Right ventricle myocardium superior (tissue), 1 donor: ENCODE measurements around the gene NPTXR. TPM values are rescaled to one million over a fixed set of nuclear protein-coding genes. Genes with fewer than 3 reads are reported as not detected.

Experiments used
- ATAC-seq: fragments of 200-7000 bp; cut with Tn5 transposase; one replicate; pipeline ENCODE4 v1.9.1; 2020; ENCODE audit warnings: mild to moderate bottlenecking; ENCODE audit not compliant: poor library complexity
- DNase-seq: peaks from one replicate; pipeline ENCODE4 v3.0.0-alpha.2; 2020
- intact Hi-C: fragments of 100-400 bp; cut with DNase I; formaldehyde crosslinking; loops from one replicate; pipeline ENCODE4 v1.11.2; 2022
- total RNA-seq: library from RNA; stranded (reverse); fragmentation: NEBNext Ultra II Directional; extraction: Animal tissue kit (Norgen Biotek cat#: 25700); gene quantifications from one replicate; pipeline ENCODE4 v1.2.1, GENCODE V29; 2021
- donor health status: DM: no; HTN: yes; CAD: no; lungs with severe emphysema.

Gene NPTXR
- total RNA-seq, 1 donor from 2014 or later, result 16.8 TPM

DNA sequence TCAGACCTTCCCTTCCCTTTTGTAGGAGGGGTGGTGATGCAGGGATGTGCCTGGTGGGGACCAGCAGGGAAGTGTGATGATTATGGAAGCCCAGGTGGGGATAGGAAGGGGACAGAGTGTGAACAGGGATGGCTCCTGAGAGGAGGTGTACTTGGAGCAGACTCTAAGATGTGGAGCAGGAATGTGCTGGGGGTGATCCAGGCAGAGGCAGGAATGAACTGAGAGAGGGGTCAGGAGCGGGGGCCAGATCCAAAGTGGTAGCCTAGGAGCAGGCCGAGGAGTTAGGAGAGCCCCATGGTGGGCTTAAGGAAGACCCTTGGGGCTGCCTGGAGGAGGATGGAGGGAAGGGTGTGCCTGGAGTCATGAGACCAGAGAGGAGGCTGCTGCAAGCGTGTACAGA, 3.7 kb downstream of the NPTXR start:
- DNase-seq, result no peak
- ATAC-seq, result no peak
- intact Hi-C loops, result no loop called here

DNA sequence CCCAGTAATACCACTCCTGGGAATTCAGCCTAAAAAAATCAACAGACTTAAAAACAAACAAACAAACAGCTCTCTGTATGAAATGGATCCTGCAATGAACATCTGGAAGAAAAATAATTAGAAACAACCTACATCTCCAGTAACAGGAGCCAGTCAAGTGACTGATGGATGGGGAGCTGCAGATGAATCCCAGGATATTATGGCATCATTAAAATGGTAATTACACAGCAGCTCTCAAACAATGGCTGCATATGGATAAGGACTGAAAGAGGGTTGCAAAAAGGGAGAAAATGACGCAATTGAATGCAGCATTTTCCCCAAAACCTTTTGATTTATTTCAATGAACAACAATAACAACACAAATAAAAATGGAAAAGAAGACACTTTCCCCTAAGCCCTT, 4.1 kb downstream of the NPTXR start:
- no peak for DNase-seq
- intact Hi-C loops, result no loop called here
- ATAC-seq, result no peak

DNA sequence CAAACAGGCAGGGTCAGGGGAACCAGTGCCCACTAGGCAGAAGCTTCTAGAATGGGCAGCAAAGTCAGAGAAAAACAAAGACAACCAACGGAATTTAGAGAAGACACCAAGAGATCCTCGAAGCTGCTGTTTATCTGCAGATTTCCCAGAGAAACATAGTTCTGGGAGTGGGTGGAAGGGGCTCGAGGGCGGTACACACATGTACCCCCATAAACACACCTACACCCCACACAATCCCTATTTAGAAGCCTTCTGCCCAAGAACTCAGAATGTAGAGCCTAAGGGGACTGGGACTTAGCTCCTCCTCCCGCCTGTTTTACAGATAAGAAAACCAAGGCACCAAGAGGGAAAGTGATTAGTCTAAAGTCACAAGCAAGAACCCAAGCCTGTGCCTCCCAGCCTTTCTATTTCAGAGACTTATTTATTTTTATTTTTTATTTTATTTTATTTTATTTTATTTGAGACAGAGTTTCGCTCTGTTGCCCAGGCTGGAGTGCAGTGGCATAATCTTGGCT, 6.4 kb downstream of the NPTXR start:
- no peak for ATAC-seq
- no peak for DNase-seq
- intact Hi-C loops, result no loop called here

GRCh38 chr22:38835888-38836301, 7.9 kb downstream of the NPTXR start:
- ATAC-seq, result no peak
- DNase-seq, result no peak
- intact Hi-C loops, result no loop called here

DNA sequence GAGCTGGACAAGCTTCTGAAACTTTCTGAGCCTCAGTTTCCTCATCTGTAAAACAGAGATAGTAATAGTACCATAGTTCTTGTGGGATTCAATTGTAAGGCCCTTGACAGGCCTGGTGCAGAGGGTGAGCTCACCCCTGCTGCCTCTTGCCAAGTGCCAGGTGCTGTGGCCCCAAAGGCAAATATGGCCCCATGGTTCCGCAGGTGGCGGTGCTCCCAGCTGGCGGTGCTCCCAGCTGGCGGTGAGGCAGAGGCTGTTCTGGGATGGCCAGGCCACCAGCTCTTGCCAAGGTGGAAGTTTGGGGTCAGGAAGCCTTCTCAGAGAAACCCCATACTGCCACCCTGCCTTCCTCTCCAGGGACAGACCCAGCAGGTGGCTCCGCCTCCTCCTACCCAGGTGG, 8.8 kb downstream of the NPTXR start:
- ATAC-seq (no peak), DNase-seq (no peak)
- intact Hi-C loops, result no loop called here

DNA sequence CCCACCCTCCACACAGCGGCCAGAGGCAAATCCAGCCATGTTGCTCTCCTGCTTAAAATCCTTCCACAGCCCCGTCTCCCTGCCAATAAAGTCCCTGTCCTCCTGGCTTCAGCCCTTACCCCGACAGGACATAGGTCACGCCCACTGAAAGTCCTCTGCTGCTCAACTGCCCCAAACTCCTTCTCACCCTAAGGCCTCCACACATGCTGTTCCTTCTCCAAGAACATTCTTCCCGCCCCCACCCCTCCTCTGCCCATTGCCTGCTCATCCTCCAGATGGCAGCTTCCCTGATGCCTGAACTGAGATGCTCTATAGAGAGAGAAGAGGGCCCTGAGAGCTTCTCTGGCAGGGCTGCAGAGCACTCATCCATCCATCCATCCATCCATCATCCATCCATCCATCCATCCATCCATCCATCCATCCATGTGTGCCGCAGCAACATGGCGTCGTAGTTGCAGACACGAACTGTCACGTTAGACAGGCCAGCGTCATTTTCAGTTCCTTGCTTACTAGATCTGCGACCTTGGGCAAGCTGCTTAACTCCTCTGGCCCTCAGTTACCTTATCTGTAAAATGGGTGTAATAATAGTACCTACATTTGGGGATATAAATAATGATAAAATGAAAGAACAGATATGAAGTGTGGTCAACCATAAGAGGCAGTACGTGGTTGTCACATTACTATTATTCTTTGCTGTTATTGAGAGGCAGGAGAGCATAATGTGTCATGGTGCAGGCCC, 9.4 kb downstream of the NPTXR start:
- ATAC-seq (no peak), DNase-seq (no peak)
- intact Hi-C loops, result no loop called here

GRCh38 chr22:38833061-38833460, 10.8 kb downstream of the NPTXR start:
- no peak for ATAC-seq
- DNase-seq, result no peak
- intact Hi-C loops, result no loop called here

DNA sequence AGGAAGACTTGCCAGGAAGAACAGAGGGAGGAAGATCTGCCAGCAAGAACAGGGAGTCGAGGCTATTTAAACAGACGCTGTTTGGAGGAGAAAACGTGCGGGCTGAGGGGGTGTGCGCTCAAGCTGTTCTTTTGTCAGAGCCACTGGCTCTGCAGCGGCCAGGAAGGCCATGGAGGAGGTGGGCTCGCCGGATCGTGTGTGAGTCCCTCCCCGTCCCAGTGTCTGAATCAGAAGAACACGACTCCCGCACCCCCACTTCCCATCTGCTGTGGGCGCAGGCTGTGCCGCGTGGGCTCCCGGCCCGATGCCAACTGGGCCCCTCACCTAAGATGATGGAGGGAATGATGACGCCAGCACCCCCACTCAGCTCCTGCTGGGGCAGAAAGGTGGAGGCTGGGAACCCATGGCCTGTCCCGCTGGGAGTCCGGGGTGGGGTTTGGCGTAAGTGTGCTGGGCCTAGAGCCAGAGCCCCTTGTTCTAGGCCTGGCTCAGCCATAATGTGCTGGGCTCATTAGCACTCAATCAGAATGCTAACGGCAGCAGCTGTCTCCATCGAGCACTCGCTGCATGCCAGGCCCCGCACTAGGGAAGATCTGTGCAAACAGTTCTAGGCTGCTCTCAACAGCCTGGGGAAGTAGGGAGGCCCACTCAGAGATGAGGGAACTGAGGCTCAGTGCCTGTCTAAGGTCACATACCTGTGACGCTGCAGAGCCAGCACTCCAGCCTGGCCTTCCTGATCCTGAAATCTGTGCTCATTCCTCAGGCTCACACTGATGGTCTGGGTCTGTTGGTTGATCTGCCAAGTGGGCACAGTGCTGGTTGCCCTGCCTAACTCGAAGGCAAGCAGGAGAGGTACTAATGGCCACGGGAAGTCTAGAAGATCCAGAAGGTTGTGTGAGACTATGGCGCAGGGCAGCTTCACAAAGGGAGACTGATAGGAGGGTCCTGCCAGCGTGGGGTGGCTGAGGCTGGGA, 11.5 kb downstream of the NPTXR start:
- intact Hi-C loops, result no loop called here
- DNase-seq, result no peak
- no peak for ATAC-seq

DNA sequence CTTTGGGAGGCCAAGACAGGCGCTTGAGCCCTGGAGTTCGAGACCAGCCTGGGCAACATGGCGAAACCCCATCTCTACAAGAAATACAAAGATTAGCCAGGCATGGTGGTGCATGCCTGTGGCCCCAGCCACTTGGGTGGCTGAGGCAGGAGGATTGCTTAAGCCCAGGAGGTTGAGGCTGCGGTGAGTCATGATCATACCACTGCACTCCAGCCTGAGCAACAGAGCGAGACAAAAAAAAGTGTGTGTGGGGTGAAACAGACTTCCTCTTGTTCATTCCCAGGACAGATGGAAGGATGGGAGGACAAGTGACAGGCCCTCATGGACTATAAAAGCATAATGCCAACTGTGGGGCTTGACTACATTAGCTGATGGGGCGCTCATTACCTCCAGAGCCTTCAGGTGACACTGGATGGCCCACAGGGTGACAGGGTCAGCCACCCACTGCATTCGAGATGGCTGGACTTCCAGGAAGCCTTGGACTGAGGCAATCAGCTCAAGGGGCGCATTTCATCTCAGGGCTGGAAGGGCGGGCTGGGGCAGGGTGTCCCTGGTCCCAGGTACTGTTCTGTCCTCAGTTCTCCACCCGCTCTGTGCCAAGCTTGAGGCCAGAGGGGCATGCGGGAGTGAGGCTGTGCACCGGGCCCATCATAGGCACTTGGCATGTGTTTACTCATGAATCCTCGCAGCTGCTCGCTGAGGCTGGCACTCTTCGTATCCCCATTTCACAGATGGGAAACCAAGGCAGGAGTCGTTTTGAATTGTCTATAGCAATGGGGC, 12.5 kb downstream of the NPTXR start:
- ATAC-seq (no peak), DNase-seq (no peak)
- intact Hi-C loops, result no loop called here

DNA sequence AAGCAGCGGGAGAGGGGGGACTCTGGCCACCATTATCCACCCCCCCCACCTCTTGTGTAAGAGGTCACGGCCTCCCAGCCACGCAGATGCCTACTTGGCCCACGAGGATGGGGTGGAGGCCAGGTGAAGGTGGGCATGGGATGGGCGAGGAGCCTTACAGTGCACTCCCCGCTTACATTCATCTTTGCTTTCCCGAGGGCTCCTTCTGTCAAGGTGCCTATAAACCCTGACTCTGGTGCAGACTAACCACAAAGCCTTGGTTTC, 13.1 kb downstream of the NPTXR start:
- intact Hi-C loops, result no loop called here
- ATAC-seq (no peak), DNase-seq (no peak)

DNA sequence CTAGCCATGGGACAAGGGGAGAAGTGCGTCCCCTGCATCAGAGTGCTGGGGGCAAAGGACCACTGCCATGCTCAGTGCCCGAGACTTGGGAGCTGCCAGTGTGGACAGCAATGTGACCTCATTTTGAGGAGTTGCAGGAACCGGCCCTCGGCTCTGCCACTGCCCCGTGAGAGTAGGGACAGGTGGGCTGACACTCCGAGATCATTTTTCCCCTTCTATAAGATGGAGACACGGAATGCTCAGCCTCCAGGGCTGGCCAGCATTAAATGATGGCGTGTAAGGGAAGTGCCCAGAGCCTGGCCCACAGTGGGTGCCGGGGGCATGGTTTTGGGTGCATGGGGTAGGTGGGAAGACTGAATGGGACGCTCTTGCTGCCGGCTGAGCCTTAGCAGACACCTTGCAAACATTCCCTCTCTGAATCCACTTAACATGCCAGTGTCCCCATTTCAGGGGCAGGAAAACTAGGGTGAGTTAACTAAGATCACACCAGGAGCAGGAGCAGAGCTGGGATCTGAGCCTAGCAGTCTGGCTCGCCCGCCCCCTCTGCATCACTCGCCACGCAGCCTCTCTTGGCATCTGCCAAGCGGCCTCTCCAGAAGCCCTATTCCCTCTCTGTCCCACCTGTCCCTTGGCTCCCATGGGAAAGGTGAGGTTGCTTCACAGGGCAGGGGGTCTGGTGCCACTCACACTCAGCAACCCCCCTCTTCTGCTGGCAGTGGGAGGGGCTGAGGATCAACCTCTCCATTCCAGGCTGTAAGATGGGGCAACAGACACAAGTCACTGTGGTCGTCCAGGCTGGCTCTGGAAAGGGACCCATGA, 13.6 kb downstream of the NPTXR start:
- DNase-seq (no peak), ATAC-seq (no peak)
- intact Hi-C loops, result no loop called here

DNA sequence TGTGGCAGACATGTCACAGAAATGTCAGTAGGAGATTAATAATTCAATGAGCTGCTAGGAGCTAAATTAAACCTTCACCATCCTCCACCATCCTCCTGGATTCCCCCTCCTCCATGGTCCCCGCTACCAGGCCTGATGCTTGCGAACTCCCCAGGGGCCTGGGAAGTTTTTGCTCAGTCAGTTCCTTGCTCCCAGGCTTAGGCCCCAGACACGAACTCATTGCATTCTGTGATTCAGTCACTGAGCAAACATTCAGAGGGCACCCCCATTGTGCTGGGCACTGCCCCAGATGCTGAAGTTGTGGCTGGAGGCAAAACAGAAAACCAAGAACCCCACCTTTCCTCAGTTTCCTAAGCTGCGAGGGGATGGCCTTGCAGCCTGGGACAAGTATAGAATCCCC, 14.3 kb downstream of the NPTXR start:
- DNase-seq, result no peak
- intact Hi-C loops, result no loop called here
- ATAC-seq, result no peak

DNA sequence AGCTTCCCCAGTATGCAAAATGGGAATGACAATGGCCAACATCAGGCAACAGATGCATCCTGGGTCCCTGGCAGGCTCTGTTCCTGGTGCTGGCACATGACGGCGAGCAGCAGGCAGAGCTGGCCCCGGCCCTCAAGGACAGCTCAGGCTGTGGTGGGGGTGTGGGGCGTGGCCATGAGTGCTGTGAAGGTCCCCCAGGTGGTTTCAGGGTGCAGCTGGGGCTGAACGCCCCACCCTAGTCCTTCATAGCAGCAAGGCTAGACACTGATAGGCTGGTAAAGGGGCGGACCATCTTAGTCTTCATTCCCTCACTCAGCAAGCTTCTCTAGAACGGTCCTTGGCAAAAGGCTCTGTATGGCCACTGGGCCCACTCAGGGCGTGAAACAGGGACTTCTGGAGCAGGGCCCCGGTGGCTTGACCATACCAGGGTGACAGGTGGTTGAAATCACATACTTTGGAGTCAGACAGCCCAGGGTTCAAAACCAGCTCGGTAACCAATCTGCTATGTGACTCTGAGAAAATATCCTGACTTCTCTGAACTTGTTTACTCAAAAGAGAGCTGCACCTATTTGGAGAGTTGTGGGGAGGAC, 15.1 kb downstream of the NPTXR start:
- ATAC-seq (no peak), DNase-seq (no peak)
- intact Hi-C loops, result no loop called here

- intact Hi-C loops, result no loop called here
- ATAC-seq (no peak), DNase-seq (no peak)
Observed at GRCh38 chr22:38828191-38828590, 15.6 kb downstream of the NPTXR start.

- intact Hi-C loops, result no loop called here
- ATAC-seq (no peak), DNase-seq (no peak)
Observed at GRCh38 chr22:38827510-38827909, 16.3 kb downstream of the NPTXR start.

GRCh38 chr22:38826801-38827200, 17.0 kb downstream of the NPTXR start:
- intact Hi-C loops, result no loop called here
- no peak for ATAC-seq
- DNase-seq, result no peak

GRCh38 chr22:38826386-38826785, 17.4 kb downstream of the NPTXR start:
- no peak for DNase-seq
- no peak for ATAC-seq
- intact Hi-C loops, result no loop called here

- ATAC-seq, result peak; percentile 86
- intact Hi-C loops, result no loop called here
- peak; percentile 64 for DNase-seq
Observed at GRCh38 chr22:38824585-38824984, 19.2 kb downstream of the NPTXR start.
